Activated gamma-delta T cell treated with anti-CD3 and anti-CD28 coated beads, Interleukin-2, amount 50 U/mL, for 16 hours (primary cell): ENCODE measurements around the gene TBC1D22A.

Experiments used
- DNase-seq: peaks from one replicate; pipeline ENCODE4 v3.0.0-alpha.2; 2020; ENCODE audit warnings: low read depth

The TBC1D22A gene

DNA sequence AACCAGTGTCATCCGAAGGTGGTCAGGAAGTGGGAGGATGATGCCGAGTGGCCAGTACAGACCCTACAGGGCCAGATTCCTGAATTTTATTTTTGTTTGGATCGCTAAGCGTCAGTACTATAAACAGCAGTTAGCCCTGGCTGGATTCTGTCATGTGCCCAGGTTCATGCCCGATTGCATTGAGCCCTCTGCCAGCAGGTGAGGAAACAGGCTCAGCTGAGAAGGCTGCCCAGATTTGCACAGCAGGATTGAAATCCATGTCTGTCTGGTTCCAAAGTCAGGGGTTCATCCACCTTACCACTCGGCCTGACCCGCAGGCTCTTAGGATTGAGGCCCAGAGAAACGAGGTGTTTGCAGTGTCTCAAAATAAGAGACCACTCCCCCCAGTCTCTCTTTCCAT, 9.1 kb upstream of the TBC1D22A start:
- no peak for DNase-seq

GRCh38 chr22:46753761-46754109, 8.7 kb upstream of the TBC1D22A start:
- no peak for DNase-seq

DNA sequence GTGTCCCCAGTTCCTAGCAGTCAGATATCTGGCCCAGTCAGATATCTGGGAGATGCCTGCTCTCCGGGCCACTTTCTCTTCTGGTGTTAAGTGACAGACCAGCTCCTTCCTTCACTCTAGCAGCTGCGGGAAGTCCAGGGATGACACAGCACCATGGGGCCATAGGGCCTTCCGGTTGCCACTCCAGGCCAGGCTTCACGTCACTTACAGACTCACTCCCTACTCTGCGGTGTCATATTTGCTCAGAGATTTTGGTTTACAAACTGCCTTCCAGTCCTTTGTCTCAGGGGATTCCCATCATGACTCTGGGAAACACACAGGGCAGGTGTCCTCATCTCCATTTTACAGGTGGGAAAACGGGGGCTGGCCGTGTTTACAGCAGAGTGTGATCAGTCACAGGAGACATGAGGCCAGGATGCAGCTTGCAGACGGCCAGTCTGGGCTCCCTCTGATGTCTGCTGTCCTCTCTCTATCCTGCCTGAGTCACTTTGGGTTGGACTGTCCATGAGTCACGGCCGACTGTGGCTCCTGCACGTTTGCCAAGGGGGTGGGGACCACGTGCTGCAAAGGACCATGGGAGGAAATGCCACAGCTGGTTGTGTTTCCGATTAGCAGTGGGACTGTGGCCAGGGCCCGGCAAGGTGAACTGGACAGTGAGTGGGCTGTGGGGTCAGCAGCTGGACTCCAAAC, 8.2 kb upstream of the TBC1D22A start:
- DNase-seq: no peak

DNA sequence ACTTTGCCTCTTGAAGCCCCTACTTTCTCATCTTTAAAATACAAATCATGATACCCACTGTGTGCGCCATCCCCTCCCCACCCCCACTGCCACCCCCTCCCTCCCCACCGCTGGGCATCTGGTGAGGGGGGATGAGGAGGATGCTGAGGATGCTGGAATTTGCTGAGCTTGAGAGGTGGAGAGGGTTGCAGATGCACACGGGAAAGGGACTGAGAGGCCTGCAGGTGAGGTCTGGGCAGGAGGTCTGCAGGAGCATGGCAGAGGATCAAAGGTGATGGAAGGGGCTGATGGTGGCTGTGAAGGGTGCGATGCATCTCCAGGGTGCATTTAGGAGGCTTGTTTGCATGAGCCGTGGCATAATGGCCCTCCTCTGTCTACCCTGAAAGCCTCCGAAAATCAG, 7.6 kb upstream of the TBC1D22A start:
- DNase-seq: no peak

- DNase-seq: no peak
Observed at GRCh38 chr22:46755525-46755924, 6.9 kb upstream of the TBC1D22A start.

GRCh38 chr22:46756097-46756496, 6.4 kb upstream of the TBC1D22A start:
- no peak for DNase-seq

- DNase-seq: no peak
Observed at GRCh38 chr22:46757104-46757503, 5.3 kb upstream of the TBC1D22A start.

DNA sequence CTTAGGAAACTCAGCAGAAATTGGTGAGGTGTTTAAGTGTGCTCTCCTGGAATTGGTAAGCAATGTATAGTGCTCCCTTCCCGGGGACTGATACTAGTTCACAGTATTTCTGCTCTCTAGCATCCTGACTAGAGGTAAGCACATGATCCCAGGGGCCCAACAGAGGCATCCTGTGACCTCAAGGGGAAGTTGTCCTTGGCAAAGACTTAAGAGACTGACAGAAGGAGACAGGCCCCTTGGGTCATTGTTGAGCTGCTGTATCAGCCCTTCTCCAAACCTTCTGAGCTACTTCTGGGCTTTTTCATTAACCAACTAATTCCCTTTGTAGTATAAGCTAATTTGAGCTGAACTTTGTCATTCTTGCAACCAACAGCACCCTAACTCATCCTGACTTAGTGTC, 4.3 kb upstream of the TBC1D22A start:
- no peak for DNase-seq

DNA sequence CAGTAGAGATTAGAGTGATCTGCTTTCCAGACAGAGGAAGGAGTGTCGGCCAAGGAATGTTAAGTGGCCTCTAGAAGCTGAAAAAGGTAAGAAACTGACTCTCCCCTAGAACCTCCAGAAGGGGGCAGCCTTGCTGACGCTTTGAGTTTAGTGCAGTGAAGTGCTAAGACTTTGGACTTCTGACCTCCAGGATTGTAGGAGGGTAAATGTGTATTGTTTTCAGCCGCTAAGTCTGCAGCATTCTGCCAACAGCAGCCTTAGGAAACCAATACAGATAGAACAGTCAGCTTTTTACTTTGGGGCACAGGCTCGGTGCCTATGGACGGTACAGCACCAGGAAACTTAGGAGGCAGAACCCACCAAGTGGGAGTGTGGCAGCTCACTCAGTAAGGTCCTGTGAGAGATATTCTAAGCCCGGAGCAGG, 3.6 kb upstream of the TBC1D22A start:
- DNase-seq: no peak

DNA sequence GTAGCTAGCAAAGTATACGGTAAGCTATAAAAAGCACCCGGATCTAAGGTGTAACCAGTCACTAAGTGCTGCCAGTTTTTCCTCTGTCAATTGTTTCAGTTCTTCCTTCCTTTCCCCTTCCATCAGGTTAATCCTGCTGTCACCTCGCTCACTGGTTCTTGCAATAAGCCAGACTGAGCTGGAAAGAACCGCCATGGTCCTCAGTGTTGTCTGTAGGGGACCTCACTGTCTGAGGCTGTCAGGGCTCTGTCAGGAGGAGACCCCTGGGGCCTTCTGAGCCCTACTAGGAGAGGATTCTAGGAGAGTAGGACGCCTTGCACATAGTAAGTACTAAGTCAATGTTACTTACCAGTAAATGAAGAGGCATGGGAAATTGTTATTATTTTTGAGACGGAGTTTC, 1.4 kb upstream of the TBC1D22A start:
- DNase-seq: no peak

DNA sequence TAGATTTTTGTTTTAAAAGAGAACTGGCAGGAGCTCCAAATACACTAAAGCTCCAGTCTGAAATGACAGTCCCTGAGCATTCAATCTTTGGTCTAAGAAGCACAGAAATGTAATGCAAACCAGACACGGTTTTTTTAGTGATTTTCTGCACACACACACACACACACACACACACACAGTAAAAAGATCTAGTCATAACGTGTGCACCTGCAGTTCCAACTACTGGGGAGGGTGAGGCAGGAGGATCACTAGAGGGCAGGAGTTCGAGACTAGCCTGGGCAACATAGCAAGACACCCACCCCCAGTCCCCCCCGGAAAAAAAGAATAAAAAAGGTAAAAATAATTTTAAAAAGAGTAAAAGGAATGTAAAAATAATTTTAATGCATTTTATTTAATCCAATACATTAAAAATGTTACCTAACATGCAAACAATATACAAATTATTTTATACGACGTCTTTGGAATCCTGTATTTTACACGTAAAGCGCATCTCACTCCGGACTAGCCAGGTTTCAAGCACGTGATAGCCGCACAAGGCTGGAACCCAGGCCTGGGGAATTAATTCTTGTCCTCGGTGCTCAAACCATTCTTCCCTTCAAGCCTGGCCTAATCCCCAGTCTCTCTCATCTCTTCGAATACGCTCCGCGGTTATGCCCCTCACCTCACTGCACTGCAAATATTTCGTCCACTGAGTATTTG, 762 bp upstream of the TBC1D22A start:
- DNase-seq: no peak

DNA sequence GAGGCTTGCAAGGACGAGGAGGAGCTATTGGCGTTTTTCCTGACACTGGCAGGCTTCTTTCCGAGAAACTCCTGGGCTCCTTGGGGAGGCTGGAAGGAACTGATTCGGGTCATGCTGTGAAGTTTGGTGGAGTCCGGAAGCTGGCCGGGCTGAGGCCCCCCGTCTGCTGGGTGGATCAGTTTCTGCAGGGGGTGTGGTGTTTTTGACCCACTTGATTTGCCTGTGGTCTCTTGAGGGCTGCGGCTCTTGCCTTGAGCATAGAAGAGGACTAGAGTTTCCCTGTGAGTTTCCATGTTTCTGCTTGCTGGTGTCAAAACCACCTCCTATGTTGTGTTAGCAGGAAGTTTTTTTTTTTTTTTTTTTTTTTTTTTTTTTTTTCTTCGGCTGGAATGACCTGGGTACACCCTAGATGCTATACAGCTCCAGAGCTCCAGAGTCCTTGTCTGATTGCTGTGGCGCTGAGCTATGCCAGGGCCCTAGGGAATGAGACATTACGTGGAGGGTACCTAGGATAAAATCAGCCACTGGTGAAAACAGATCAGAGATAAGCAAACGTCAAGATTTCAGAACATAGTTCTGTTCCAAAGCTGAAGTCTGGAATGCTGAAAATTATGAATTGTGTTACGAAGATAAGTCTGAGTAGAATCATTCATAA, 728 bp downstream of the TBC1D22A start:
- DNase-seq: no peak

DNA sequence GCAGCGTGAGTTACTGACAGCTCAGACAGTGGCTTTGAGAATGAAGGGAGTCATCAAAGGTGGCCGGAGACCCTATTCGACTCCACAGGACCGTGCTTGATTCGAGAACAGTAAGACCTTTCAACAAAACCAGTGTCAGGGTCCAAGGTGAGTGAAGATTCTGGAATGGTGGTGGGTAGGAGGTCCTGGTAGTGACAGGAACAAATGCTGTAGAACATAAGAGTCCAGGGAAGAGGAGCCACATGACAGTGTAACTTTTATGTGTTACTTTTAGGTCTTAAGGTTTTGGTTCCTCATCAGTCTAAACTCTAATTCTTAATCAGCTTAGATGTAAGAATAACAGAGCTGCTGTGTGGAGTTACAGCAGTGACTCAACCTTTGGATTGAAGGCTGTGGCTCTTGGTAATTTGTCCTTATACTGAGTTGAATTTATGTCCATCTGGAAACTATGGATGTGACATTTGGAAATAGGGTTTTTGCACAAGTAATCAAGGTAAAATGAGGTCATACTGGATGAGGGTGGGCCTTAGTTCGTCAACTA, 1.8 kb downstream of the TBC1D22A start:
- DNase-seq: no peak

- no peak for DNase-seq
Observed at GRCh38 chr22:46764779-46765485, 2.5 kb downstream of the TBC1D22A start.

DNA sequence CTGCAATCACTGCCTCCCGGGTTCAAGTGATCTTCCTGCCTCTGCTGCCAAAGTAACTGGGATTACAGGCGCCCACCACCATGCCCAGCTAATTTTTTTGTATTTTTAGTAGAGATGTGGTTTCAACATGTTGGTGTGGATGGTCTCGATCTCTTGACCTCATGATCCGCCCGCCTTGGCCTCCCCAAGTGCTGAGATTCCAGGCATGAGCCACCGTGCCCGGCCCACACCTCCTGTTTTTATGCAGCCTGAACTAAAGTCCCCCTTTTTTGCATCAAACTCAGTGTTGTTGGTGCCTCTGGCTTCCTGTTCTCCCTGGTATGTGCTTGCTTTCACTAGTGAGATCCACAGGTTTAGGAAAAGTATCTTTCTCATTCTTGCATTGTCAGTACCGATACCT, 4.2 kb downstream of the TBC1D22A start:
- DNase-seq: no peak

GRCh38 chr22:46767249-46767985, 5.0 kb downstream of the TBC1D22A start:
- DNase-seq: no peak

DNA sequence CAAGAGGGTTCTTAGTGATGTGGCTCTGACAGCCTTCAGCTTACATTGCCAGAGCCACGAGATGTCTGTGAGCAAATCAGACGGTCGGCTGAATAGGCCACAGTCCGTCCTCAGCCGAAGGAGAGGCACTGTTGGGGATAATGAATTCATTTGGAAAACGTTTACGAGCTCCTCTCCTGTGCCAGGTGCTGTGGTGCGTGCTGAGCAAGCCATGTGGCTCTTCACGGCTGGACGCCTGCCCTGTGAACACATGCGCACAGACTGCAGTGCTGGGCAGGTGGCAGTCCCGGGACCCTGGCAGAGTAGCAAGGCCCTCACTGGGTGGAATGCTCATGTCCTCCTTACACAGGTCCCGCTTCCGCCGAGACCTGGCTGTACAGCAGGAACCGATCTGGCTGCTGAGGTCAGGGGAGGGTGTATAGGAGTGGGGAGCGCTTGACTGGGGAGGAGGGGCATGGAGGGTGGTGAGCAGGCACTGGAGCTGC, 6.8 kb downstream of the TBC1D22A start:
- no peak for DNase-seq

- DNase-seq: no peak
Observed at GRCh38 chr22:46769706-46770105, 7.3 kb downstream of the TBC1D22A start.

GRCh38 chr22:46770151-46770641, 7.7 kb downstream of the TBC1D22A start:
- DNase-seq: no peak

DNA sequence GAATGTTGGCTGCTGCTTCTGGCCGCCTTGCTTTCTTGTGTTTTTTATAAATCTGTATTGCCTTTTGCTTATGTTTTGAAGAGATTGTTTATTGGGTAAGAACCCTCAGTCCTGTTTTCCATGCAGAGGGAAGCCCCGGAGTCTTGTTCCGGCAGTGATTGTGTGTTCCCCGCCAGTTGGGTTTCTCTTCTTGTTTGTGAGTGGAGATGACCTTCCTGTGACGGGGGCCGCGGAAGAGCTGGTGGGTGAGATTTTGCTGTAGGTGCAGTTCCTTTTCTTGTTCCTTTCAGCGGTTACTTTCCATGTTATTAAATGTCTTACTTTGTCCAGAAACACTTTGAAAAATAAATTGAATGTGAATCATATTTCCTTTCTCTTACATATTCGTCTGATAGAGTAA, 8.3 kb downstream of the TBC1D22A start:
- no peak for DNase-seq

DNA sequence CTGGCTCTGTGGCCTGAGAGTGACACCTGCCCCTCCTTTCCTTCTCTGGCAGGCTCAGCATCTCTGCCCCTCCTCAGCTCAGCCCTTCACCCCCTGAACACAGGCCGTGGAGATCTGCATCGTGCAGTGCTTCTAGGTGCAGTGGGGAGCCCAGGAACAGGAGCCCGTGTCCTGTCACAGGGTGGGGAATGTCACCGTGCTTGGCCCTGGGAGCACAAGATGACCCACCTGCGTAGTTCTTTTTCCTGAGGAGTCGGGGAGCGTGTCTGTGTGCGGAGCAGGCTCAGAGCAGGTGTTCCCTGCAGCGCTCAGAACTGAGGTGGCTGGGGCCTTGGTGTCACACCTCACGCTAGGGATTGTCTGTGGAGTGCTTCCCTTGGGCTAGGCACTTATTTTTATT, 10.6 kb downstream of the TBC1D22A start:
- DNase-seq: no peak
